HAP-1 (cell line): ENCODE data around the gene TMEM80.
"Not testable (repeated sequence)": the region's sequence is repeated elsewhere in the genome, so short reads cannot be mapped to it uniquely, and the experiment has no call there.

ENCODE experiments used
- DNase-seq, 2 experiments: peaks; one replicate each; pipeline ENCODE4 v3.0.0-alpha.2; 2016 to 2020; ENCODE audit warnings: low spot score in 2 of 2
- H3K27me3 ChIP-seq: fragments of 250-450 bp; sonication (Bioruptor Pico); 2 replicates; pipeline ENCODE4 v1.5.1; 2020; ENCODE audit warnings: low read depth, mild to moderate bottlenecking, moderate library complexity
- H3K36me3 ChIP-seq: fragments of 250-450 bp; sonication (Bioruptor Pico); replicated peaks from 2 replicates; pipeline ENCODE4 v1.5.1; 2020; ENCODE audit warnings: mild to moderate bottlenecking
- H3K4me1 ChIP-seq: fragments of 250-450 bp; sonication (Bioruptor Pico); 2 replicates; pipeline ENCODE4 v1.5.1; 2020; ENCODE audit warnings: mild to moderate bottlenecking
- H3K4me3 ChIP-seq: fragments of 250-450 bp; sonication (Bioruptor Pico); 2 replicates; pipeline ENCODE4 v1.5.1; 2020; ENCODE audit warnings: mild to moderate bottlenecking, moderate library complexity
- H3K9me3 ChIP-seq: fragments of 250-450 bp; sonication (Bioruptor Pico); 2 replicates; pipeline ENCODE4 v1.5.1; 2020; ENCODE audit warnings: mild to moderate bottlenecking, moderate library complexity
- in situ Hi-C: fragments of 300-500 bp; cut with MboI; formaldehyde crosslinking; loops from 3 replicates; pipeline ENCODE4 v1.14.3; 2020; ENCODE audit warnings: low sequenced_read_pairs, inconsistent platforms, mixed read lengths

Gene TMEM80

DNA sequence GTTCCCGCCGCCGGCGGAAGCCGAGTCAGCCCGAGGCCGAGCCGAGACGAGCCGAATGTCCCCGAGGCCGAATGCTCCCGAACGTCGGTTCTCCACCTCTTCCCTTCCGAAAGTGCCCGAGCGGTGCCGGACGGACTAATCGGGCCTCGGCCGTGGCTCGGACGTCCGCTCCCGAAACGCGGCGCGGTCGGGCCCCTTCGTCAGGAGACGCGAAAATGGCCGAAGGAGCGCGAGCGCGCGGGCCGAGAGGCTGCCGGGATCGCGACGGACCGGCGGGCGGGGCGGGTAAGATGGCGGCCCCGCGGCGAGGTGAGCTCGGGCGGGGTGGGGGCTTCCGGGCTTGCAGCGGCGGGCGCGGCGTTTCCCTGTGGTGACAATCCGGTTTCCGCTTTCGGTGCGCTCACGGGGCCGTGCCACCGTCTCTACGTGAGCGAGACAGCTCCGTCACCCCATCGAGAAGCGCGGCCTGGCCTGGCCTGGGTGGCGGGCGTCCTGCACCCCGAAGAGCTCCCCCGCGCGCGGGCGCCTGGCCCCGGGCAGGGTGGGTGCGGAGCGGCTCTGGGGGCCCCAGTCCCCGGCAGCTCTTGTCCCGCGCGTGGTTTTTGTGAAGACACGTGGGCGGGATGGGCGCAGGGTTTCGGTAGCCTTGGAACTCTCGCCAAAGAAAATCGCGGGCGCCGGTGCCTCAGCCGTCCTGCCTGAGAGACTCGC, at the start of gene TMEM80:
TMEM80 (plus strand) TSS at position 279 of the 711 bp plus-strand sequence; CDS start at position 291, 12 bp downstream.
- H3K9me3 ChIP-seq = no peaks in the 10 kb centered on the region
- peaks cover 7% of the 10 kb centered on the region; the same call in 1 of the 2 replicates for H3K36me3 ChIP-seq
- in situ Hi-C loops = no loop called here
- peak within 1 kb of the TSS; percentile 92 for H3K4me3 ChIP-seq
- peak; percentile 93 to 99 for DNase-seq
- peaks cover 6% of the 10 kb centered on the region for H3K4me1 ChIP-seq
- no peaks in the 10 kb centered on the region for H3K27me3 ChIP-seq

DNA sequence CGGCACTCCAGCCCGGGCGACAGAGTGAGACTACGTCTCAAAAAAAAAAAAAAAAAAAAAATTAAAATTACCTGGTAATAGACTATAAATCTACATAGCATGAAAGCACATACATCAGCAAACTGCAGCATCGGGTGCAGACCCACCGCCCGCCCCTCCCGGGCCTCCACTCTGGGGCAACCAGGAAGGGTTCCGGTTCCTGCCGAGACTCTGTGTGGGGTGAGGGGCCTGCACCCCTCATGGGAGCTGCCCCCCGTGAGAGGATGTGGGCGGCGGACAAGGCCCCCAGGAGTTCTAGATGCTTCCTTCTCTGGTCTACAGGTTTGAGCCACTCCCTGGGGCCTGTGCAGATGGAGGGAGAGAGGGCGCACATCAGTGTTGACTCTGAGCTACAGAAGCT, 49.4 kb upstream of the TMEM80 start:
- no peak overlapping the region for H3K4me3 ChIP-seq
- DNase-seq = no peak
- in situ Hi-C loops = loop anchor here (10.0 kb wide), 1 partner anchor 119 kb away; no protein-coding TSS in a partner anchor
- H3K9me3 ChIP-seq = no peaks in the 10 kb centered on the region
- no peaks in the 10 kb centered on the region for H3K4me1 ChIP-seq
- H3K27me3 ChIP-seq = no peaks in the 10 kb centered on the region
- peaks cover 23% of the 10 kb centered on the region for H3K36me3 ChIP-seq

DNA sequence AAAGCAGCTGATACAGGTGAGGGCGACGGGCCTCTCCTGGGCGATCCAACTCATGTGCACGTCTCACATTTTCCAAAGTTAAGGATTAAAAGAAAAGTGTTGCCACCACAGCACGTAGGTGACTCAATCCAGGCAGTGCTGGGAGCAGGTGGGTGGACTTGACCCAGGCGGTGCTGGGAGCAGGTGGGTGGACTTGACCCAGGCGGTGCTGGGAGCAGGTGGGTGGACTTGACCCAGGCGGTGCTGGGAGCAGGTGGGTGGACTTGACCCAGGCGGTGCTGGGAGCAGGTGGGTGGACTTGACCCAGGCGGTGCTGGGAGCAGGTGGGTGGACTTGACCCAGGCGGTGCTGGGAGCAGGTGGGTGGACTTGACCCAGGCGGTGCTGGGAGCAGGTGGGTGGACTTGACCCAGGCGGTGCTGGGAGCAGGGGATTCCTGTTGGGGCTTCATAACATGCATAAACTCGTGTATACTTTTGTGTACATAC, 47.9 kb upstream of the TMEM80 start:
- not testable (repeated sequence) for DNase-seq, H3K4me1 ChIP-seq, H3K4me3 ChIP-seq, H3K9me3 ChIP-seq, H3K27me3 ChIP-seq
- H3K36me3 ChIP-seq = peaks cover 23% of the 10 kb centered on the region
- in situ Hi-C loops = loop anchor here (10.0 kb wide), 1 partner anchor 117 kb away; no protein-coding TSS in a partner anchor

- no peak for DNase-seq
Observed at GRCh38 chr11:650482-650881, 45.1 kb upstream of the TMEM80 start.

GRCh38 chr11:653136-653535, 42.5 kb upstream of the TMEM80 start:
- H3K4me3 ChIP-seq, DNase-seq, H3K9me3 ChIP-seq, in situ Hi-C loops, H3K27me3 ChIP-seq, H3K4me1 ChIP-seq: not testable (repeated sequence)
- peaks cover 21% of the 10 kb centered on the region for H3K36me3 ChIP-seq

More at GRCh38 chr11:650482-650881, 45.1 kb upstream of the TMEM80 start:
- H3K4me3 ChIP-seq = no peak overlapping the region
- H3K27me3 ChIP-seq = no peaks in the 10 kb centered on the region
- no peaks in the 10 kb centered on the region for H3K9me3 ChIP-seq
- peaks cover 16% of the 10 kb centered on the region for H3K36me3 ChIP-seq
- in situ Hi-C loops = no loop called here
- no peaks in the 10 kb centered on the region for H3K4me1 ChIP-seq

GRCh38 chr11:653837-654236, 41.8 kb upstream of the TMEM80 start:
- Histone ChIP-seq H3K27me3 (no peaks in the 10 kb centered on the region), H3K9me3 (no peaks in the 10 kb centered on the region), H3K4me3 (no peak overlapping the region), H3K4me1 (no peaks in the 10 kb centered on the region), H3K36me3 (peaks cover 21% of the 10 kb centered on the region)
- in situ Hi-C loops = no loop called here
- no peak for DNase-seq

DNA sequence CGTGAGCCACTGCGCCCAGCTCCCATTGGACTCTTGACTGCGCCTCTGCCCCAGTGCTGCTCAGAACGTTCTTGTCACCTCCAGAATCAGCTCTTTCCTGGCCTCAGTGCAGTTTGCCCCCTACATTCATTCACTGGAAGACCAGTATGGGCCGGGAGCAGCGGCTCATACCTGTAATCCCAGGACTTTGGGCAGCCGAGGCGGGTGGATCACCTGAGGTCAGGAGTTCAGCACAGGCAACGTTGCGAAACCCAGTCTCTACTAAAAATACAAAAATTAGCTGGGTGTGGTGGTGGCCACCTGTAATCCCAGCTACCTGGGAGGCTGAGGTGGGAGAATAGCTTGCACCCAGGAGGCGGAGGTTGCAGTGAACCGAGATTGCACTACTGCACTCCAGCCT, 41.2 kb upstream of the TMEM80 start:
- H3K36me3 ChIP-seq = peaks cover 23% of the 10 kb centered on the region
- H3K9me3 ChIP-seq, in situ Hi-C loops, H3K4me3 ChIP-seq, H3K4me1 ChIP-seq, DNase-seq, H3K27me3 ChIP-seq: not testable (repeated sequence)

- DNase-seq = no peak
- H3K9me3 ChIP-seq = no peaks in the 10 kb centered on the region
- H3K36me3 ChIP-seq = peaks cover 23% of the 10 kb centered on the region
- H3K4me3 ChIP-seq = no peak overlapping the region
- no peaks in the 10 kb centered on the region for H3K4me1 ChIP-seq
- in situ Hi-C loops = no loop called here
- H3K27me3 ChIP-seq = no peaks in the 10 kb centered on the region
Observed at GRCh38 chr11:655036-655726, 40.4 kb upstream of the TMEM80 start.

DNA sequence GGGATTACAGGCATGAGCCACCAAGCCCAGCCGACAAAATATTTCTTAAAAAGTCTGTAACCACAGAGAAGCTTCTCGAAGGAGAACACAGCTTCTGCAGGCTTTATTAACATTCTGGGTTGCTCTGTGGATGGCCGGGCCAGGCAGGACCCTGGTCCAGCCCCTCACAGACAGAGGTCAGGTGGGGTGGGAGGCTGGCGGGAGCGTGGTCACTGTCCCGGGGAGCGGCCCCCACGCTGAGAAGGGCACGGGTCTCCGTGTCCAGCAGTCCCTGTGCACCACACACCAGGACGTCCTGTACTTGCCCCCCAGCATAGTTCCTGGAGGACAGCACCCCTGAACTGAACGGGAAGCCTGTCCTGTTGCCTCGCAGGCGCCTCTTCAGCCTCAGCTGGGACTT, 39.2 kb upstream of the TMEM80 start:
- no peak for DNase-seq
- in situ Hi-C loops = no loop called here
- Histone ChIP-seq H3K9me3 (no peaks in the 10 kb centered on the region), H3K36me3 (peaks cover 22% of the 10 kb centered on the region), H3K4me1 (no peaks in the 10 kb centered on the region), H3K4me3 (no peak overlapping the region), H3K27me3 (no peaks in the 10 kb centered on the region)

- in situ Hi-C loops = no loop called here
- no peaks in the 10 kb centered on the region for H3K9me3 ChIP-seq
- no peak overlapping the region for H3K4me3 ChIP-seq
- H3K27me3 ChIP-seq = no peaks in the 10 kb centered on the region
- H3K36me3 ChIP-seq = peaks cover 22% of the 10 kb centered on the region
- H3K4me1 ChIP-seq = no peaks in the 10 kb centered on the region
- no peak for DNase-seq
Observed at GRCh38 chr11:656866-657265, 38.8 kb upstream of the TMEM80 start.

- DNase-seq = no peak
- in situ Hi-C loops = no loop called here
- H3K27me3 ChIP-seq = no peaks in the 10 kb centered on the region
- no peaks in the 10 kb centered on the region for H3K4me1 ChIP-seq
- H3K4me3 ChIP-seq = no peak overlapping the region
- peaks cover 28% of the 10 kb centered on the region for H3K36me3 ChIP-seq
- no peaks in the 10 kb centered on the region for H3K9me3 ChIP-seq
Observed at GRCh38 chr11:657691-658126, 37.9 kb upstream of the TMEM80 start.

DNA sequence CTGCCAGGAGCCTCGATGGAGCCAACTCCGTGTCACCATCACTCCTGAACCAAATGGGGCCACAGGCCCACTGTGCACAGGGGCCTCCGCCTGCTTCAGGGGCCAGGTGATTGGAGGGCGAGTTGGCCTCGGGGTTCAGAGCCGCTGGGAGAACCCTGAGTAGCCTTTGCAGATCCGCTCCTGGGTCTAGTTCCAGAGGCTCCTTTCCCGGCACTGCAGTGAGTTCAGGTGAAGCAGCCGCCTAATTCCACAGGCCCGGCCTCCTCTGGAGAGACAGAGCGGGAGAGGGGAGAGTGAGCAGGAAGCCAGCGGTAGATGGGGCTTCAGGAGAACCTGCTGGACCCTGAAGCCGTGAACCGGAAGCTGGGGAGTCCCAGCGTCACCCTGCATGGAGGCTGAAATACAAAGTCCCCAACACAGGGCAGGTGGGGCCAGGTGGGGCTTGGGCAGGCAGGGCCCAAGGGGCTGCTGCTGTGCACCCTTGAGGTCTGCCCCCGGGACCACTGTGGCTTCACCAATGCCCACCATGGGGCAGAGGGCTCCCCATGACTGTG, 36.0 kb upstream of the TMEM80 start:
- Histone ChIP-seq H3K4me1 (no peaks in the 10 kb centered on the region), H3K36me3 (peaks cover 39% of the 10 kb centered on the region), H3K4me3 (no peak overlapping the region), H3K9me3 (no peaks in the 10 kb centered on the region), H3K27me3 (no peaks in the 10 kb centered on the region)
- no peak for DNase-seq
- in situ Hi-C loops = no loop called here

GRCh38 chr11:660281-660680, 35.3 kb upstream of the TMEM80 start:
- Histone ChIP-seq H3K4me1 (no peaks in the 10 kb centered on the region), H3K36me3 (peaks cover 40% of the 10 kb centered on the region), H3K9me3 (no peaks in the 10 kb centered on the region), H3K27me3 (no peaks in the 10 kb centered on the region), H3K4me3 (no peak overlapping the region)
- no peak for DNase-seq
- in situ Hi-C loops = no loop called here
